K562 (cell line): Measurements from ENCODE around the gene KIF14. TPM values are rescaled to one million over a fixed set of nuclear protein-coding genes. Genes with fewer than 3 reads are reported as not detected.
A peak's percentile ranks its signal among the peaks of the same experiment; 100 is the strongest.

ENCODE experiments used
- ATAC-seq: fragments of 200-7000 bp; cut with Tn5 transposase; 3 replicates; pipeline ENCODE4 v1.9.1; 2020; ENCODE audit warnings: moderate library complexity
- BruUV-seq: library from RNA; stranded (reverse); fragments of 400-500 nt; replicated peaks from 2 replicates; lab custom pipeline; 2021; lab: Mats Ljungman, UMichigan
- CTCF ChIA-PET: fragments of 300-600 bp; formaldehyde crosslinking; extraction: SDS; loops from one replicate; lab custom pipeline; 2021; ENCODE audit warnings: low intra/inter-chr PET ratio; lab: Yijun Ruan, JAX
- POLR2A ChIA-PET: fragments of 300-600, 350-650 bp; sonication (Branson Sonifier 250); formaldehyde crosslinking; extraction: SDS; loops from one replicate; lab custom pipeline; 2021; ENCODE audit warnings: antibody characterized with exemption, inconsistent platforms; lab: Yijun Ruan, JAX
- DNase-seq, 4 experiments: peaks; one replicate each; pipeline versions ENCODE4 v3.0.0 to v3.0.0-alpha.2; 2011 to 2018; ENCODE audit warnings: low spot score in 3 of 4, mixed read lengths in 3 of 4; ENCODE audit errors: extremely low read depth in 1 of 4
- FAIRE-seq: peaks from 2 replicates; lab custom pipeline; 2011; peaks lifted over from hg19 to GRCh38; lab: Jason Lieb, UNC
- H2AFZ ChIP-seq: 2 replicates; pipeline ENCODE4 v1.6.0; 2011; ENCODE audit warnings: low read depth, low read length, control low read depth, inconsistent platforms
- H3K27ac ChIP-seq: fragments of 200-600 bp; 3 replicates; pipeline ENCODE4 v1.8.0; 2011; ENCODE audit warnings: low read depth, mild to moderate bottlenecking, control low read depth, inconsistent platforms, low read length, moderate library complexity, mixed read lengths; ENCODE audit errors: extremely low read depth
- H3K27me3 ChIP-seq, 2 experiments: fragments of 300-600 bp in 1 of 2; 2 replicates in 1 of 2; 3 replicates in 1 of 2; pipeline versions ENCODE4 v1.6.0 to v1.8.0; 2011; ENCODE audit warnings: inconsistent platforms in 2 of 2, low read length in 2 of 2, mild to moderate bottlenecking in 1 of 2, mixed read lengths in 1 of 2, moderate library complexity in 1 of 2; ENCODE audit not compliant: control insufficient read depth in 2 of 2, insufficient read depth in 2 of 2
- H3K36me3 ChIP-seq: fragments of 300-600 bp; 3 replicates; pipeline ENCODE4 v1.8.0; 2011; ENCODE audit warnings: mild to moderate bottlenecking, low read length, inconsistent platforms; ENCODE audit not compliant: control insufficient read depth, insufficient read depth
- H3K4me1 ChIP-seq, 2 experiments: fragments of 200-600 bp in 1 of 2; replicated peaks in 1 of 2; 2 replicates in 1 of 2; 3 replicates in 1 of 2; pipeline versions ENCODE4 v1.5.1 to v1.8.0; 2011; ENCODE audit warnings: inconsistent platforms in 2 of 2, low read length in 2 of 2, mild to moderate bottlenecking in 1 of 2, mixed read lengths in 1 of 2, moderate library complexity in 1 of 2; ENCODE audit not compliant: control insufficient read depth in 2 of 2, insufficient read depth in 2 of 2
- H3K4me2 ChIP-seq: 2 replicates; pipeline ENCODE4 v1.6.1; 2011; ENCODE audit warnings: low read length, control low read depth, inconsistent platforms, mixed read lengths; ENCODE audit not compliant: insufficient read depth
- H3K4me3 ChIP-seq: fragments of 200-600 bp; sonication (generic), shearing (Covaris generic); 2 replicates; pipeline ENCODE4 v1.5.1; 2016; ENCODE audit warnings: control low read depth, inconsistent platforms
- H3K79me2 ChIP-seq: fragments of 200-600 bp; 3 replicates; pipeline ENCODE4 v1.8.0; 2011; ENCODE audit warnings: low read length, inconsistent platforms; ENCODE audit not compliant: control insufficient read depth, insufficient read depth
- H3K9ac ChIP-seq, 2 experiments: 2 replicates each; pipeline versions ENCODE4 v1.6.0 to v1.6.1; 2011; ENCODE audit warnings: low read depth in 2 of 2, low read length in 2 of 2, control low read depth in 1 of 2, inconsistent platforms in 1 of 2, mild to moderate bottlenecking in 1 of 2, mixed read lengths in 1 of 2; ENCODE audit not compliant: insufficient read depth in 1 of 2
- H3K9me1 ChIP-seq: one replicate; pipeline ENCODE4 v1.6.0; 2011; ENCODE audit warnings: inconsistent platforms, mild to moderate bottlenecking, low read length, moderate library complexity; ENCODE audit not compliant: control insufficient read depth, insufficient read depth
- H3K9me3 ChIP-seq: replicated peaks from 2 replicates; pipeline ENCODE4 v1.5.1; 2011; ENCODE audit warnings: low read depth, low read length, inconsistent platforms; ENCODE audit not compliant: control insufficient read depth, insufficient read depth
- H4K20me1 ChIP-seq: replicated peaks from 2 replicates; pipeline ENCODE4 v1.6.1; 2011; ENCODE audit warnings: low read length, inconsistent platforms, mixed read lengths; ENCODE audit not compliant: control insufficient read depth, insufficient read depth
- CCNT2 ChIP-seq: IDR thresholded peaks from 2 replicates; pipeline ENCODE4 v1.6.1; 2011; ENCODE audit warnings: borderline replicate concordance, low read depth, mild to moderate bottlenecking, moderate library complexity, mixed read lengths, low read length; ENCODE audit not compliant: insufficient read length; ENCODE audit errors: extremely low read depth
- MAFG ChIP-seq: fragments of 450-650 bp; conservative IDR thresholded peaks from 2 replicates; pipeline ENCODE4 v1.6.1; 2016; ENCODE audit warnings: missing genetic modification characterization, missing compliant biosample characterization
- NCOA4 ChIP-seq: fragments of 450-650 bp; IDR thresholded peaks from 2 replicates; pipeline ENCODE4 v1.6.1; 2018; ENCODE audit warnings: mild to moderate bottlenecking; ENCODE audit not compliant: partially characterized antibody
- ZNF830 ChIP-seq: fragments of 250-450 bp; sonication (Bioruptor Pico); IDR thresholded peaks from 2 replicates; pipeline ENCODE4 v1.5.0; 2021; ENCODE audit warnings: mild to moderate bottlenecking
- WGBS: fragments of 100-300 bp; shearing (Covaris generic); methylation state at CpG from one replicate; pipeline ENCODE4 v1.1.6; 2016; ENCODE audit warnings: low coverage, mixed read lengths; ENCODE audit not compliant: insufficient coverage; ENCODE audit errors: missing lambda C conversion rate; 5-methylcytosine and 5-hydroxymethylcytosine counted together
- in situ Hi-C: fragments of 300-500 bp; cut with MboI; formaldehyde crosslinking; loops from 4 replicates; pipeline ENCODE4 v1.15.0; 2018; ENCODE audit warnings: inconsistent platforms, mixed read lengths
- intact Hi-C: fragments of 100-400 bp; cut with micrococcal nuclease; formaldehyde crosslinking; loops from 2 replicates; pipeline ENCODE4 v1.14.2; 2022
- polyA plus RNA-seq, 8 experiments: library from polyadenylated mRNA; depleted of rRNA in 4 of 8; stranded (reverse) in 5 of 8; unstranded in 3 of 8; fragments of >200 nt; fragmentation: Nextera tagmentation in 2 of 8; fragmentation: Illumina TruSeq in 1 of 8; extraction: Ambion mirVana in 2 of 8; extraction: Trizol in 1 of 8; gene quantifications; 2 replicates each; pipeline versions ENCODE4 v1.2.1 to v1.2.3, GENCODE V29; 2011 to 2014; ENCODE audit warnings: inconsistent platforms in 1 of 8, missing spikeins in 1 of 8
- total RNA-seq, 7 experiments: library from RNA; depleted of rRNA in 6 of 7; stranded (reverse); fragments of >200 nt in 6 of 7; fragmentation: Illumina TruSeq in 2 of 7; extraction: Trizol in 2 of 7; gene quantifications; 2 replicates each; pipeline versions ENCODE4 v1.2.1 to v1.2.3, GENCODE V29; 2011 to 2021; ENCODE audit warnings: low replicate concordance in 1 of 7
- TF ChIP-seq, protein P1 (sequence below): IDR thresholded peaks from 3 replicates; pipeline ENCODE4 v1.6.1; 2011; ENCODE audit warnings: borderline replicate concordance, mild to moderate bottlenecking; ENCODE audit not compliant: insufficient read length, insufficient read depth
- TF ChIP-seq, protein P2 (sequence below), 2 experiments: fragments of 150-350 bp in 1 of 2; IDR thresholded peaks; 2 replicates each; pipeline ENCODE4 v1.6.1; 2012 to 2016; ENCODE audit warnings: low read depth in 2 of 2, low read length in 2 of 2, mild to moderate bottlenecking in 1 of 2, moderate library complexity in 1 of 2
- TF ChIP-seq, protein P3 (sequence below): fragments of 250-450 bp; sonication (Bioruptor Pico); IDR thresholded peaks from 2 replicates; pipeline ENCODE4 v1.5.0; 2020; ENCODE audit warnings: mild to moderate bottlenecking

The KIF14 gene
- total and polyA plus RNA-seq, 9 of the 15 experiments (the other 6 are each of a cell fraction or from before 2014, with no cell fraction given): 11.5 to 47.4 (median 29.0) TPM

DNA sequence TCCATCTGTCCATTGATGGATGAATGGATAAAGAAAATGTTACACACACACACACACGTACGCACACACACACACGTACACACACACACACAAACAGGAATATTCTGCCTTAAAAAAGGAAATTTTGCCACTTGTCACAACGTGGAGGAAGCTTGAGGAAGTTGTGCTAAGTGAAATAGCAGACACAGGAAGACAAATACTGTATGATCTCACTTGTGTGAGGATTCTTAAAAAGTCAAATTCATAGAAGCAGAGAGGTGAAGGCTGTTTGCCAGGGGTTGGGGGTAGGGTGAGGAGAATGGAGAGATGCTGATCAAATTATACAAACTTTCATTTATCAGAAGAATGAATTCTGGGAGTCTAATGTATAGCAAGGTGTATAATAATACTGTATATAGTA is 73.2 kb downstream of the KIF14 start:
- peaks cover 6% of the 10 kb centered on the region; the same call in 1 of the 3 replicates for H3K36me3 ChIP-seq
- intact Hi-C loops: no loop called here
- BruUV-seq: no TSS peak
- H3K9me1 ChIP-seq: no peaks in the 10 kb centered on the region
- H3K4me2 ChIP-seq: no peak overlapping the region
- DNase-seq (no peak), ATAC-seq (no peak), FAIRE-seq (no peak)
- H3K4me1 ChIP-seq: no peaks in the 10 kb centered on the region
- H3K9ac ChIP-seq: no peak overlapping the region
- in situ Hi-C loops: no loop called here
- POLR2A ChIA-PET: no interaction called here
- no peaks in the 10 kb centered on the region for H3K79me2 ChIP-seq
- no peak for TF ChIP-seq CCNT2
- TF ChIP-seq, protein P1, sequence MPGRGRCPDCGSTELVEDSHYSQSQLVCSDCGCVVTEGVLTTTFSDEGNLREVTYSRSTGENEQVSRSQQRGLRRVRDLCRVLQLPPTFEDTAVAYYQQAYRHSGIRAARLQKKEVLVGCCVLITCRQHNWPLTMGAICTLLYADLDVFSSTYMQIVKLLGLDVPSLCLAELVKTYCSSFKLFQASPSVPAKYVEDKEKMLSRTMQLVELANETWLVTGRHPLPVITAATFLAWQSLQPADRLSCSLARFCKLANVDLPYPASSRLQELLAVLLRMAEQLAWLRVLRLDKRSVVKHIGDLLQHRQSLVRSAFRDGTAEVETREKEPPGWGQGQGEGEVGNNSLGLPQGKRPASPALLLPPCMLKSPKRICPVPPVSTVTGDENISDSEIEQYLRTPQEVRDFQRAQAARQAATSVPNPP: no peak
- CTCF ChIA-PET: no interaction called here
- H2AFZ ChIP-seq: 0 out of 2 replicates have a peak overlapping the region, but pooled peaks have one; percentile 8
- H3K27ac ChIP-seq: no peak overlapping the region
- H4K20me1 ChIP-seq: no peaks in the 10 kb centered on the region
- H3K27me3 ChIP-seq: peaks cover 9 to 21% of the 10 kb centered on the region in 2 experiments; a peak in 4 of 5 replicates
- no peak overlapping the region for H3K4me3 ChIP-seq
- no peaks in the 10 kb centered on the region for H3K9me3 ChIP-seq
- under 1% methylated on average over 4 of the region's 4 CpGs for WGBS

DNA sequence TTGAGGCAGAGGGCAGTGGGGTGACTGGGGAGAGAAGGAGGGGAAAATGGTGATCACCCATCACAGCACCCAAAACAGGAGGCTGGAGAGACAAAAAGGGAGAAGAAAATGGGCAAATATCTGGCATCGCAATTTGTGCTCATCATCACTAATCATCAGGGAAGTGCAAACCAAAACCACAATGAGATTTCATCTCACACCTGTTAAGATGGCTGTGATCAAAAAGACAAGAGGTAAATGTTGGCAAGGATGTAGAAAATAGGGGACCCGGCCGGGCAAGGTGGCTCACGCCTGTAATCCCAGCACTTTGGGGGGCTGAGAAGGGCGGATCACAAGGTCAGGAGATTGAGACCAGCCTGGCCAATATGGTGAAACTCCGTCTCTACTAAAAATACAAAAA is 74.0 kb downstream of the KIF14 start:
- intact Hi-C loops: no loop called here
- Histone ChIP-seq H2AFZ (no peak overlapping the region), H3K4me1 (no peaks in the 10 kb centered on the region), H3K36me3 (peaks cover 4% of the 10 kb centered on the region; the same call in 1 of the 3 replicates), H3K79me2 (no peaks in the 10 kb centered on the region), H3K9ac (no peak overlapping the region), H3K4me2 (no peak overlapping the region), H3K27me3 (peaks cover 9 to 21% of the 10 kb centered on the region in 2 experiments; a peak in 4 of 5 replicates), H4K20me1 (no peaks in the 10 kb centered on the region), H3K9me3 (no peaks in the 10 kb centered on the region), H3K4me3 (no peak overlapping the region), H3K27ac (no peak overlapping the region), H3K9me1 (no peaks in the 10 kb centered on the region)
- POLR2A ChIA-PET: no interaction called here
- ATAC-seq (no peak), FAIRE-seq (no peak), DNase-seq (no peak)
- WGBS: 9% methylated on average over 6 of the region's 6 CpGs
- CTCF ChIA-PET: no interaction called here
- in situ Hi-C loops: no loop called here
- no TSS peak for BruUV-seq
- TF ChIP-seq MAFG (tag): no peak
- no peak for TF ChIP-seq ZNF830 (CRISPR knock-in tag)
- TF ChIP-seq NCOA4: no peak
- TF ChIP-seq, protein P2, sequence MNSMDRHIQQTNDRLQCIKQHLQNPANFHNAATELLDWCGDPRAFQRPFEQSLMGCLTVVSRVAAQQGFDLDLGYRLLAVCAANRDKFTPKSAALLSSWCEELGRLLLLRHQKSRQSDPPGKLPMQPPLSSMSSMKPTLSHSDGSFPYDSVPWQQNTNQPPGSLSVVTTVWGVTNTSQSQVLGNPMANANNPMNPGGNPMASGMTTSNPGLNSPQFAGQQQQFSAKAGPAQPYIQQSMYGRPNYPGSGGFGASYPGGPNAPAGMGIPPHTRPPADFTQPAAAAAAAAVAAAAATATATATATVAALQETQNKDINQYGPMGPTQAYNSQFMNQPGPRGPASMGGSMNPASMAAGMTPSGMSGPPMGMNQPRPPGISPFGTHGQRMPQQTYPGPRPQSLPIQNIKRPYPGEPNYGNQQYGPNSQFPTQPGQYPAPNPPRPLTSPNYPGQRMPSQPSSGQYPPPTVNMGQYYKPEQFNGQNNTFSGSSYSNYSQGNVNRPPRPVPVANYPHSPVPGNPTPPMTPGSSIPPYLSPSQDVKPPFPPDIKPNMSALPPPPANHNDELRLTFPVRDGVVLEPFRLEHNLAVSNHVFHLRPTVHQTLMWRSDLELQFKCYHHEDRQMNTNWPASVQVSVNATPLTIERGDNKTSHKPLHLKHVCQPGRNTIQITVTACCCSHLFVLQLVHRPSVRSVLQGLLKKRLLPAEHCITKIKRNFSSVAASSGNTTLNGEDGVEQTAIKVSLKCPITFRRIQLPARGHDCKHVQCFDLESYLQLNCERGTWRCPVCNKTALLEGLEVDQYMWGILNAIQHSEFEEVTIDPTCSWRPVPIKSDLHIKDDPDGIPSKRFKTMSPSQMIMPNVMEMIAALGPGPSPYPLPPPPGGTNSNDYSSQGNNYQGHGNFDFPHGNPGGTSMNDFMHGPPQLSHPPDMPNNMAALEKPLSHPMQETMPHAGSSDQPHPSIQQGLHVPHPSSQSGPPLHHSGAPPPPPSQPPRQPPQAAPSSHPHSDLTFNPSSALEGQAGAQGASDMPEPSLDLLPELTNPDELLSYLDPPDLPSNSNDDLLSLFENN (IDR thresholded peaks at IDR 0.05; ENCODE audit: low read depth in 2 of 2, low read length in 2 of 2): no peak
- TF ChIP-seq, protein P3, sequence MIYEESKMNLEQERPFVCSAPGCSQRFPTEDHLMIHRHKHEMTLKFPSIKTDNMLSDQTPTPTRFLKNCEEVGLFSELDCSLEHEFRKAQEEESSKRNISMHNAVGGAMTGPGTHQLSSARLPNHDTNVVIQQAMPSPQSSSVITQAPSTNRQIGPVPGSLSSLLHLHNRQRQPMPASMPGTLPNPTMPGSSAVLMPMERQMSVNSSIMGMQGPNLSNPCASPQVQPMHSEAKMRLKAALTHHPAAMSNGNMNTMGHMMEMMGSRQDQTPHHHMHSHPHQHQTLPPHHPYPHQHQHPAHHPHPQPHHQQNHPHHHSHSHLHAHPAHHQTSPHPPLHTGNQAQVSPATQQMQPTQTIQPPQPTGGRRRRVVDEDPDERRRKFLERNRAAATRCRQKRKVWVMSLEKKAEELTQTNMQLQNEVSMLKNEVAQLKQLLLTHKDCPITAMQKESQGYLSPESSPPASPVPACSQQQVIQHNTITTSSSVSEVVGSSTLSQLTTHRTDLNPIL (CRISPR knock-in tag): no peak
